GOT3 (cell line): Measurements from ENCODE around the gene EVI5L.
"Not testable (repeated sequence)": the region's sequence is repeated elsewhere in the genome, so short reads cannot be mapped to it uniquely, and the experiment has no call there.

Experiments
- DNase-seq: peaks from one replicate; lab custom pipeline; 2025; ENCODE audit warnings: mixed read lengths; lab: John Stamatoyannopoulos, UW

EVI5L gene

DNA sequence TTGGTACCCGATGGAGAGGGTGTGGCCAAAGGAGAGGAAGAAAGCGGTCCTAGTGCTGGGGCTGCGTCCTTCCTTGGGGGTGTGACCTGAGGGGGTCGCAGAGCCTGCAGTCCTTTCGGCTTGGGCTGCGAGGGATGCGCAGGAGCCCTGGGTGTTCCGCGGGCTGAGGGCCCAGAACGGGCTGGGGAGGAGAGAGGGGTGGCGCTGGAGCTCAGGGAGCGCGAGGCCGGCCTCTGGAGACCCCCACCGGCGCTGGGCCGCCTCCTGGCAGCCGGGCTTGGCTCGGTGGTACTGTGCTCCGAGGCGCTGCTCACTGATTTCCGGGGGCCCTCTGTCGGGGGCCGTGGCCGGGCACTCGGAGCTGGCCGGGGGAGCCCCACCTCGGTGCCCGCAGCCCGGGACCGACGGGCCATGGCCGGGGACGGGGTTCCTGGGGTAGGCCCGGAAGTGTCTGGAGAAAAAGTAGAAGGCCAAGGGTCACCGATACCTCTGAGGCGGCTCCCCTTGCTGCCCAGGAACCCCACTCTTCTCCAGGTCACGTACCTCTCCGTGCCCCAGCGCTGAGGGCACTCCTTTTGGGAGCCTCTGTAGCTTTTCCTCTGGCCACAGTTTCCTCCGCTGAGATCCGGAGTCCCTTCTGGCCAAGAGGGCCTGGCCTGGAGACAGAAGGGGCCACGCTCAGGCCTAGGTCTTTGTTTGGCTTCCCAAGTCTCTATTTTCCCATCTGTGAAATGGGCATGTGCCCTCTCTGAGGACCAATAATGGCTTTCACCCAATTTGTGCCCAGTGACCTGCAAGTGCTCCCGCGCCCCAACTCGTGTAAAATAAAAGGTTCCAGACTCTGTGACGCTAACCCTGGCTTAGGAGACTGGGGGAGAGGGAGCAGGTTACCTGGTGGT lies 42.5 kb downstream of the EVI5L start:
- DNase-seq = no peak

DNA sequence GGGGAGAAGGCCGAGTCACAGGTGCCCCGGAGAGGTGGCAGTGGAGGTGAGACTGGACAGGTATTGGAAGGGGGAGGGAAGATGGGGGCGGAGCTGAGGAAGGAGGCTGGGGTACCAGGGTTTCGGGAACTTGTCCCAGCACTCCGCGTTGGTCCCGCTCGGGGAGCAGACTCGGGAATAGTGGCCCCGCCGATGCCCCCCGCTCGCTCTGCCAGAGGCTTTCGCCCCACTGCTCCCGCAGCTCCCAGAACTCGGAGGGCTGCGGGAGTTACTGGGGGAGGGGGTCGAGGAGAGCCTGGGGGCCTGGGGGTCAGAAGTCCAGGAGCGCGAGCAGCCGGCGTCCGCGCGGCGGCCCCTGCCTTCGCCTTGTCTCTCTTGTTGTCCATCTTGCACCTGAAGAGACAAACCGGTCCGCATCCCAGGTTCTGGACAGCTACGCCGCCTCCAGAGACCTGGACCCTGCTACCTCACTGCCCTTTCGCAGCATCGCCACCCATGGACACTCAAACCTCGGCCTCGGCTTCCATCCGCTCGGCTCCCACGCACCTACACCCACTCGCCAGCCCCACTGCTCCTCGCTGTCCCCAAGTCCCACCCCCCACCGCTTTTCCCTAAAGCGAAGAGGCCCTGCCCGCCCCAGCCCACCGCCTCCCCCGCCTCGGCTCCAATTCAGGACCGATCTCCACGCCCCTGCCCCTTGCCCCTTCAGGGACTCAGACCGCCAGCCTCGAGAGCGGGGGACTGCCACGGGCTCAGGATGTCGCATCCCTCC lies 43.5 kb downstream of the EVI5L start:
- DNase-seq = no peak

DNA sequence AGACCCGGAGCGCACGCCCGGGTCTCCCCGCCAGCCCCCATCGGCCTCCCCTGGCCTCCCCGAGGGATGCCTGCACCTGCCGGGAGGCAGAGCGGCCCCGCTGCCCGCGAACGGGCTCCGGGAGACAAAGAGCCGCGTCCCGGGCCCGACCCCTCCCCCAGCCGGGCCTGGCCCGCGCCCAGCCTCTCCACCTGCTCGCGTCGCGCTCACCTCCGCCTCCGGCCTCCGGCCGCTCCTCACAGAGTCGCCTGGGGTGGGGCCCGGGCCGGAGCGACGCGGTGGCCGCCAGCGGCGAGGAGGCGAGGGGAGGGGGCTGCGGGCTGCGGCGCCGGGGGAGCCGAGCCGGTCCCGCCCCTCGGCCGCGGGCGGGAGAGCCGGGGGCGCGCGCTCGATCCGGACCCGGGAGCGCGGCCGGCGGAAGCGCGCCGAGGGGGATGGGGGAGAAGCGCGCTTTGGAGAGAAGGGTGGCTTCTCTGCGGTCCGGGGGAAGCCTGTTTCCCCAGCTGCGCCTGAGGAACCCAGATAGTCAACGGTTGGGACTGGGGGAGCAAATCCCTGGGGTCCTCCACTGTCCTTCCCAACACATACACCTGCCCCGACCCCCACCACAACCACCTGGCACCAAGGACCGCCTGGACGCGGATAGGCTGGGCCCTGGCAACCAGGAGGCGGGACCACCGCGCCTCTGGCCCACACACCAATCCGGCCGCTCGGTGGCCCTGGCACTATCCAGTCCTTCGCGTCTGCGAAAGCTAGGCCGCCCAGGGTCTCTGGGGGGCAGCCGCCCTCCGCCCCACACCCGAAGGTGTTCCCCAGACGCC lies 44.3 kb downstream of the EVI5L start, which contains the start of gene PRR36:
TSS of gene PRR36 (minus strand) at position 315 of the 821 bp plus-strand sequence. CDS start 701 bp downstream, outside the sequence.
- no peak for DNase-seq

DNA sequence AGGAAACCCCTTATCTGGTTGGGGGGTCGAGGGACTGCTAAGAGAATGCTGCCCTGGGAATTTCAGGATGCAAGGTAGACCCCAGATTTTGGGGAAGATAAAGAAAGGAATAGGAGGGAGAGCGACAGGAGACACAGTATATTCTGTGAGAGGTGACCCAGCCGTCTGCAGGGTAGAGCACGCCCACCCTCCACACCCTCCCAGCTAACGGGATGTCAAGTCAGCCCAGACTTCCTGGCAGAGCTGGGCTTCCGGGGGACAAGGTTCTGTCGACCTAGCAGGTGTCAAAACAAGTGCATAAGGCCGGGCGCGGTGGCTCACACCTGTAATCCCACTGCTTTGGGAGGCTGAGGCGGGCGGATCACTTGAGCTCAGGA lies 44.9 kb downstream of the EVI5L start:
- DNase-seq = no peak

DNA sequence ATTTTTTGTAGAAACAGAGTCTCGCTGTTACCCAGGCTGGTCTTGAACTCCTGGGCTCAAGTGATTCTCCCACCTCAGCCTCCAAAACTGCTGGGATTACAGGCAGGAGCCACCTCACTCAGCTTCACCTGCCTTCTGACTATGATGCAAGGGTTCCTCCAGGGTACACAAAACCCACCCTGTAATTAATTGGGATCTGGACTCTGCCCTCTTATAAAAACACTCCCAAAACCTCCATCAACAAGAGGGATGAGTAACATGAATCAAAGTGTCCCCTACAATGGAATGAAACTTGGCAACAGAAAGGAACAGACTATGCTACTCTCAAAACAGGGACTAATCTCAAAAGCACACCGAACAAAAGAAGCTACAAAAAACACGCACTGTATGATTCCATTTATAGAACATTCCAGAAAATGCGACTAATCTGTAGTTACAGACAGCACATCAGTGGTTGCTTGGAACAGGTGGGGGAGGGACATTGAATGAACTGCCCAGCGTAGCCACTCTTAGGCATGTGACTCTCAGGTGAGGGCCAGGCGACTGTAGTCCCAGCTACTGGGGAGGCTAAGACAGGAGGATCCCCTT lies 47.3 kb downstream of the EVI5L start:
- no peak for DNase-seq

DNA sequence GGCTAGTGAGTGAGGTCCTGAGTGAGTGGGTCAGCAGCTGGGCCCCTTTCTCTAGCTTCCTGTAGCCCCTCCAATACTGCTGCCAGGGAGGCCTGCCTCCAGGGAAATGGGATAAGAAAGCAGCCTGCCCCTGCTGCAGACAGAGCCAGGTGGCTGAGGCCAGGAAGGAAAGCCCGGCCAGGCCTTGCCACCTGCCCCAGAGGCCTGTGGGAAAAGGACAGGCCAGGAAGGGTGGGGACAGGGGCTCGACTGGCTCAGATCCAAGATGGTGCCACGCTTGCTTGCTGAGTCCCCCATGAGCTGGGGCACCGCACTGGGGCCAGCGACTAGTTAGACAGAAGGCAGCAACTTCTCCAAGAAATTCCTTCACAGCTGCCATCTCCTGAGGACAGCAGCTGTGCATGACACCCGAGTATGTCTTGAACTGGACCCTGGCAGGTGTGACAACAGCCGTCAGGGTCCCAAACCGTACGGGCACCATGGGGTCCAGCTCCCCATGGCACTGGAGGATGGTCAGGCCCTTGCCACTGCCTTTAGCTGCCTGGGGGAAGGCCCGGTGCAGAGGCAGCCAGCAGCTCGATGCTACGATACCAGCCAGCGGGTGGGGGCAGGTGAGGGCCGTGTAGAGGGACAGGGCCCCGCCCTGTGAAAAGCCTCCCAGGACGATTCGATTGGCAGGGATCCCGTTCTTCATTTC lies 49.2 kb downstream of the EVI5L start:
- no peak for DNase-seq

DNA sequence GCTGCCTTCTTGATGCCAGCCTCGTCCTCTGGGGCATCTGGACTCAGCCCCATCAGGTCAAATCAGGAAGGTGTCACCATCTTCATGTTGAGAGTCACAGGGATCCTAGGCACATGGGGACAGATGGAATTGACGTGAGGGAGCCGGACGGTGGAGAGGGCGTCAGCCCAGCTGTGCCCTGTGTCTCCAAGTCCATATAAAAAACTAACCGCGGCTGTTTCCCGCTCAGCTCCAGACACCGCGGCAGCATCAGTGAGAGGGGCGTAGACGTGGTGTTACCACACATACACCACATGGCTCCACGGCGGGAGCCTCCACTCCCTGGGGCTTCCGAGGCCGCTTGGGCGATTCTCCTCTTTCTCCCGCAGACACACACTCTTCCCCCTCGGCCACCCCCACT lies 49.8 kb downstream of the EVI5L start:
- no peak for DNase-seq

DNA sequence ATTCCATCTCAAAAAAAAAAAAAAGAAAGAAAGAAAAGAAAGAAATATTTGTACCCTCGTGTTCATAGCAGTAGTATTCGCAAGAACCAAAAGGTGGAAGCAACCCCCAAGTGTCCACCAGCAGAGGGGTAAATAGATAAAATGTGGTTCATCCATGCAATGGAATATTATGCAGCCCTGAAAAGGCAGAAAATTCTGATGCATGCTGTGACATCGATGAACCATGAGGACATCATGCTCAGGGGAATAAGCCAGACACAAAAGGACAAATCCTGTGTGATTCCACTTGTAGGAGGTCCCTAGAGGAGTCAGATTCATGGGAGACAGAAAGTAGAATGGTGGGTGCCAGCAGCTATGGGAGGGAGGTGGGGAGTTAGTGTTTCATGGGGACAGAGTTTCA lies 51.9 kb downstream of the EVI5L start:
- no peak for DNase-seq

DNA sequence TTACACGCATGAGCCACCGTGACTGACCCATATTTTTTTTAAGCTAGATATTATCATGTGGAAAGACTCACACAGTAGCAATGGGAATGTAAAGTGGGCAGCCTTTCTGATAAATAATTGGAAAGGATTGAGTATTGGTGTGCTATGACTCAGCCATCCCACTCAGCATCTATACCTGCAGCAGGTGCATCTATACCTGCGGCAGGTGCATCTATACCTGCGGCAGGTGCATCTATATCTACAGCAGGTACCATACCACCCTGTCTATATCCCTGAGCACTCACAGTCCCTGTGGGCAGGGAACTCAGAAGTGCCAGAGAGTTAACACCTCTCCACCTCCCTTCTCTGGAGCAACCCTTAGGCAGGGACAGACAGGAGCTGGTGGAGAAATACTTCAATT lies 53.1 kb downstream of the EVI5L start:
- no peak for DNase-seq

DNA sequence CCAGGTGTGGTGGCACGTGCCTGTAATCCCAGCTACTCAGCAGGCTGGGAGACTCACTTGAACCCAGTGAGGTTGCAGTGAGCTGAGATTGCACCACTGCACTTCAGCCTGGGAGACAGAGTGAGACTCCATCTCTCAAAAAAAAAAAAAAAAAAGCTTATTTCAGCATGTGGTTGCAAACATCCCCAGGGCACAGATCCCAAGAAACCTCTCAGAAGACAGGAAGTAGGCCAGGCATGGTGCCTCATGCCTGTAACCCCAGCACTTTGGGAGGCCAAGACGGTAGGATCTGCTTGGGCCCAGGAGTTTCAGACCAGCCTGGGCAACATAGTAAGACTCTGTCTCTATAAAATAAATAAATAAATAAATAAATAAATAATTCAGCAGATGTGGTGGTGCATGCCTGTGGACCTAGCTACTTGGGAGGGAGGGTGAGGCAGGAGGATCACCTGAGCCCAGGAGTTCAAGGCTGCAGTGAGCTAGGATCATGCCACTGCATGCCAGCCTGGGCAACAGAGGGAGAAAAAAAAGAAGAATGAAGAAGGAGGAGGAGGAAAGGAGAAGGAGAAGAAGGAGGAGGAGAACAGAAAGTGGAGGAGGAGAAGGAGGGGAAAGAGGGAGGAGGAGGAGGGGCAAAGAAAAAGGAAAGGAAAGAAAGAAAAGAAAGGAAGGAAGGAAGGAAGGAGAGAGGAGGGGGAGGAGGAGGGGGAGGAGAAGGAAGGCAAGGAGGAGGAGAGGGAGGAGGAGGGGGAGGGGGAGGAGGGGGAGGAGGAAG lies 54.0 kb downstream of the EVI5L start:
- no peak for DNase-seq

DNA sequence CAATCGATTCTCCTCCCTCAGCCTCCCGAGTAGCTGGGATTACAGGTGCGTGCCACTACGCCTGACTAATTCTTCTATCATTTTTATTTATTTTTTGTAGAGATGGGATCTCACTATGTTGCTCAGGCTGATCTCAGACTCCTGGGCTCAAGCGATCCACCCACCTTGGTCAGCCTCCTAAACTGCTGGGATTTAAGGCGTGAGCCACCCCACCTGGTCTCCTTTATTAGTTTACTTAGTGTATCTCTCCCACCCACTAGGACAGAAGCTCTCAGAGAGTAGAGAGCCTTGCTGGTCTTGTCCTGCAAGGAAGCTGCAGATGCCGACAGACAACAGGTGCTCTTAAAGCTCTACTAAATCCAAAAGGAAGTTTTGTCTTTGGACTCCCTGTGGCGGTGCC lies 55.8 kb downstream of the EVI5L start:
- no peak for DNase-seq

DNA sequence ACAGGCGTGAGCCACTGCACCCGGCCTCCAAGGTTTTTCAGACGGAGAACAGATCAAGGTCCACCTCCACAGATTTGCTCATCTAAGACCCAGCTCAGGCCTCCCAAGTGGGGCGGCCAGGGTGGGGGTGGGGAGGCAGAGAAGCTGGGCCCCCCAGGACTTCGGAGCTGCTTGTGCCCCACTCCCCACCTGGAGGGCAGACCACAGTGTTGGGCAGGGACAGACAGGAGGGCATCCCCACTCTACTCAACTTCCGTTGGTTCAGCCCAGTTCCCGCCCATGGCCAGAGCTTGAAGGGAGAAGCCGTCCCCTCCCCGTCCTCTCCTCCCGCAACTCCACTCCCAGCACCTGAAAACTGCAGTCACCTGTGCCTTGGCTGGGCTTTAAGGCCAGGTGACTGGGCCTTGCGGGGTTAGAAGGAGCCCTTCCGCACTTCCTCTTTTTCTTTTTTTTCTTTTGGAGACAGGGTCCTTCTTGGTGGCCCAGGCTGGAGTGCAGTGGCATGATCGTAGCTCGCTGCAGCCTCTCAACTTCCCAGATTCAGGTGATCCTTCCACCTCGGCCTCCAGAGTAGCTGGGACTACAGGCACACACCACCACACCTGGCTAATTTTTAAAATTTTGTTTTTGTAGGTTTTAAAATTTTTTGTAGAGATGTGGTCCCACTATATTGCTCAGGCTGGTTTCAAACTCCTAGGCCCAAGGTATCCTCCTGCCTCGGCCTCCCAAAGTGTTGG lies 57.6 kb downstream of the EVI5L start:
- DNase-seq = no peak

DNA sequence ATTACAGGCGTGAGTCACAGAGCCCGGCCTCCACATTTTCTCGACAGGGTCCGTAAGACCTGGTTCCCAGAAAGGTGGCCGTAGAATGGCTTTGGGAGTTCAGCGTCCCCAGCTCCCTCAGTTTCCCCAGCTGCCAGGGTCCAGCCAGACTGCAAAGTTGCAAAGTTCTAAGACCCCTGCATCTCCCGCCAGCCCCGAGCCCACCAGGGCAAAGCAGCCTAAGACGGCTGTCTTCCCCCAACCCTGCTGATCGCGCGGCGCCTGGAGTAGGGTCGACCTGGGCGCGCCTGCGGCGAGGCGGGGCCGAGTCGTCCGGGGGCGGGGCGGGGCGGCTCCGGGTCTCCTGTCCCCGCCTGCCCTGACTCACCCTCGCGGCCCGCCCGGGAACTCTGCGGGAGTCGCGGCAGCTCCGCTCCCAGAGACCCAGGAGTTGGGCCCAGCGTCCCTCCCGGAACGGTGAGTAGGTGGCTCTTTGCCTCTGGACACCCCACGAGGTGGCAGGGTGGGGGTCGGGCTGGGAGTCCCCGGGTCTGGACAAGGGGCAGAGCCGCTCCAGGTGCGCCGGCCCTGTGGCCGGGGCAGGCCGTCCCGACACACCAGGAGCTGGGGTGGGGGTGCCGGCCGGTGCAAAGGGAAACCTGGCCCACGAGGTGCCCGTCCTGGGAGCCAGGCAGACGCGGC lies 58.3 kb downstream of the EVI5L start, which contains the start of gene LRRC8E:
TSS of gene LRRC8E (plus strand) at position 366 of the 681 bp plus-strand sequence. CDS start 7,094 bp downstream, outside the sequence.
- no peak for DNase-seq

DNA sequence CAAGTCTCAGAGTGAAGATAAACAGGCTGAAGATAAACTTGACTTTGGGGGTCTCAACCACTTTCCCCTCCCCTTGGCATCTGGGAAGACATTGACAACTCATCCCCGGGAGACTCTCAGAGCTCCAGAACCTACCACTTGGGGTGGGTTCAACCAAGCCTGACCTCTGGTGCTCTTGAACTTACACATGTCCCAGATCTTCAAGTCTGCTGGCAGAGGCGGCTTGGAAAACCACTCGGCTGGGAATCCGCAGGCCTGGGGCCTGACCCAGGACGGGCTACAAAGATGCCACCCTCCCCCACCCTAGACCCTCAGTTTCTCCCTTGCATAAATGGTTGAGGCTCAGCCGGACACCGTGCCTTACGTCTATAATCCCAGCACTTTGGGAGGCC lies 58.8 kb downstream of the EVI5L start:
- DNase-seq = no peak

DNA sequence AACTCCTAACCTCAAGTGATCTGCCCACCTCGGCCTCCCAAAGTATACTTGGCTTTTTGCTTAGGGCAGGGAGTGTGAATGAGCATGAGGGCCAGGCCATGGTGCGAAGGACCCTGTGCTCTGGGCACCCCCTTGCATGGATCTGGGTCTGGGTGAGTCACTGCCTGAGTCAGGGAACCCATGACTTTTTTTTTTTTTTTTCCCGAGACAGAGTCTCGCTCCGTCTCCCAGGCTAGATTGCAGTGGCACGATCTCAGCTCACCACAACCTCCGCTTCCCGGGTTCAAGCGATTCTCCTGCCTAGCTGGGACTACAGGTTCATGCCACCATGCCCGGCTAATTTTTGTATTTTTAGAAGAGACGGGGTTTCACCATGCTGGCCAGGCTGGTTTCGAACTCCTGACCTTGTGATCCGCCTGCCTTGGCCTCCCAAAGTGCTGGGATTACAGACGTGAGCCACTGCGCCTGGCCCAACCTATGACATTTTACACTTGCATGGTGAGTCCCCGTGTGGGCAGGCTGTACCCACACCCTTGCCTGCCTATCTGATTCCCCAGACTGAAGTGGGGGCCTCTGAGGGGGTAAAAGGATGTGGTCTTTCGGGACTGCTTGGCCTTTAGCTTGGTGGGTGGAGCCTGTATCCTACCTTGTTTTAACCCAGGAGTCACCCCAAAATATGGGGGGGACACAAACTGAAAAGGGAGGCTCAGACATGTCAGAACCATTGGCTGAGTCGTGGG lies 63.5 kb downstream of the EVI5L start:
- DNase-seq = not testable (repeated sequence)

DNA sequence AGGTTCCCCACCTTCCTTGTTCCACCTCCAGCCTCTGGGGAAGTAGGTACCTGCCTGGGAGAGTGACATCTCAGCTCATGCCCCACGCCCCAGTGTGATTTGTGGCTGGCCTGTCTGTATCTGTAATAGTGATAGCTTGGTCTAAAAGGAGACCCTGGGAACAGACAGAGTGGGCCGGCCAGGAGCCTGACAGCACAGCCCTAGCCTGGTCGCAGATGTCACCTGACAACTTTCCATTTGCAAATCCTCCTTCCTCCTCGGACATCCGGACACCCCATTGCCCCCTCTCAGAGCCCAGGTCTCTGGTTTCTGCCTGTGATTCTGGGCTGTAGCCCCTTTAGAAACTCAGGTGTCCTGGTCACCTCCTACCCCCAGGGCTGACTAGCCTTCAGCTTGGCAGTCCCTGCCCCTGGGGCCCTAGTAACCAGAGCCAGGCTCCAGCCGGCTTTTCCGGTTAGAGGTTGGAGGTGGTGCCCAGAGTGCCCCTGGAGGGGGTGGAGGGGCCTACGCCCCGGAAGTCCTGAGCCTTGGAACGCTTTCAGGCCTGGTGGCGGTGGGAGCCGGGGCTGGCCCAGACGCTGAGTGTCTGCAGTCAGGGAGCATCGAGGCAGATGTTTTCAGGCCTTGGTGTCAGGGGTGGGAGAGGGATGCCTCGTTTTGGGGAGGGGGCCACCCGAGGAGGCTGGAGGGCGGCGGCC lies 64.7 kb downstream of the EVI5L start:
- DNase-seq = no peak

DNA sequence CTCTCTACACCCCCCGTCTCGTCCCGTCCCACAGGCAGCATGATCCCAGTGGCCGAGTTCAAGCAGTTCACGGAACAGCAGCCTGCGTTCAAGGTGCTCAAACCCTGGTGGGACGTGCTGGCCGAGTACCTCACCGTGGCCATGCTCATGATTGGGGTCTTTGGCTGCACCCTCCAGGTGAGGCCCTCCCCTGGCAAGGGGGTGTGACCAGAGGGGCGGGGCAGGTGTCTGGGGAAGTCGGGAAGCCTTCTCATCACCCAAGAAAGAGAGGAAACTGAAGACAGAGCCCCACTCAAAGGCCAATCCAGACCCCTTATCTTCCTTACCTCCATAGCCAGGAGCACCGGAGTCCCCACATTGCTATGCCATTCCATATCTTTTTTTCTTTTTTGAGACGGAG lies 65.5 kb downstream of the EVI5L start:
- no peak for DNase-seq

DNA sequence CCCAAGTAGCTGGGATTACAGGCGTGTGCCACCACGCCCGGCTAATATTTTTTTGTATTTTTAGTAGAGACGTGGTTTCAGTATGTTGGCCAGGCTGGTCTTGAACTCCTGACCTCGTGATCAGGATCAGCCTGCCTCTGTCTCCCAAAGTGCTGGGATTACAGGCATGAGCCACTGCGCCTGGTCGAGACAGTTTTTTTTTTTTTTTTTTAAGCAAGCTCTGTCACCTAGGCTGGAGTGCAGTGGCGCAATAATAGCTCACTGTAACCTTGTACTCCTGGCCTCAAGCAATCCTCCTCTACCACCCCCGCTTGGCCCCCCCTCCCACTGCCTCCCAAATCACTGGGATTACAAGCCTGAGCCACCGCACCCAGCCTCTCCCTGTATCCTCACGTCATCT lies 67.3 kb downstream of the EVI5L start:
- no peak for DNase-seq
